ENCODE data around the gene MSLN.
A peak's percentile ranks its signal among the peaks of the same experiment; 100 is the strongest.

The MSLN gene

DNA sequence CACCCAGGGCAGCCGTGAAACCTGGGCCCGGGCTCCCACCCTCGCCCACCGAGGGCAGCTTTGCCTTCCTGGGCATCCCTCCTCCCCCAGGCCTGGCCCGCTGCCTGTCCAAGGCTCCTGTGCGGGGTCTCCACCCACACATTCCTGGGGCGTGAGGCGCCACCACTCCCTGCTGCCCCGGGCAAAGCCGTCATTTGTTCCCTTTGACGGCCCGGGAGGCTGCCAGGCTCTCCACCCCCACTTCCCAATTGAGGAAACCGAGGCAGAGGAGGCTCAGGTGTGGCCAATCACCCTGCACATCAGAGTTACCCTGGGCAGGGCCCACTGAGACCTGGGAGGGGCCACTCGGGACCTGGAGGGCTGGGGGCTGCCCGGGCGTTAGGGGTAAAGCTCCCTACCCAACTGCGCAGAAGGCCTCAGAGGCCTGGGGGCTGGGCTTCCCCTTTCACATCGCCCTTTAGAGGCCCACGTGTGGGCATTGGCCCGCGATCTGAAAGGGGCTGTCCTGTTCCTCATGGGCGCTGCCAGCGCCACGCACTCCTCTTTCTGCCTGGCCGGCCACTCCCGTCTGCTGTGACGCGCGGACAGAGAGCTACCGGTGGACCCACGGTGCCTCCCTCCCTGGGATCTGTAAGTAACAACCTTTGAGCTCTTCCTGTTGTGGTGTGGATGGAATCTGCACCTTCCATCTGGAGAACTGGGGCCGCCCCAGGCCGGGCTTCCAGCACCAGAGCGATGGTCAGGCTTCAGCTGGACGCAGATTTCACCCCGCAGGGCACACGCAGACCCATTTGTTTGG, at the start of gene MSLN:
TSS of gene MSLN (plus strand) at position 190 of the 799 bp plus-strand sequence. CDS start 1,947 bp downstream, outside the sequence.
- no peak for DNase-seq (ENCODE audit: low read depth in 2 of 3, low spot score in 1 of 3)

DNA sequence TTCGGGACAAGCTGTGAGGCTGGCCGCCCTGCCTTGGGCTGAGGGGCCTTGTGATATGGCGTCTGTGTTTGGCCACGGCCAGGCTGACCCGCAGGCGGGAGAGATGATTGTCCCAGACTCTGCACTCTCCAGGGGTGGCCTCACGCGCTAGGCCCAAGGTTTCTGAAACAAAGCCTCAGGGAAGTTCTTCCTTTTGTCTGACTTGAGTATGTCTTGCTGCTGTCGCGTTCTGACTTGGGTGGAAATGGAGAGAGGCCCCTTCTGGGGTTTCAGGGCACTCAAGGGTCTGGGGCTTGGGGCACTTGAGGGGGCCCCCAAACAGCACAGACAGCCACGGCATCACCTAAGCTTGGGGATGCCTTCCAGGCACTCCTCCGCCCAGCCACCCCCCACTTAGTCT, 49.5 kb upstream of the MSLN start:
- no peak for DNase-seq (ENCODE audit: low read depth in 2 of 3, low spot score in 1 of 3)

DNA sequence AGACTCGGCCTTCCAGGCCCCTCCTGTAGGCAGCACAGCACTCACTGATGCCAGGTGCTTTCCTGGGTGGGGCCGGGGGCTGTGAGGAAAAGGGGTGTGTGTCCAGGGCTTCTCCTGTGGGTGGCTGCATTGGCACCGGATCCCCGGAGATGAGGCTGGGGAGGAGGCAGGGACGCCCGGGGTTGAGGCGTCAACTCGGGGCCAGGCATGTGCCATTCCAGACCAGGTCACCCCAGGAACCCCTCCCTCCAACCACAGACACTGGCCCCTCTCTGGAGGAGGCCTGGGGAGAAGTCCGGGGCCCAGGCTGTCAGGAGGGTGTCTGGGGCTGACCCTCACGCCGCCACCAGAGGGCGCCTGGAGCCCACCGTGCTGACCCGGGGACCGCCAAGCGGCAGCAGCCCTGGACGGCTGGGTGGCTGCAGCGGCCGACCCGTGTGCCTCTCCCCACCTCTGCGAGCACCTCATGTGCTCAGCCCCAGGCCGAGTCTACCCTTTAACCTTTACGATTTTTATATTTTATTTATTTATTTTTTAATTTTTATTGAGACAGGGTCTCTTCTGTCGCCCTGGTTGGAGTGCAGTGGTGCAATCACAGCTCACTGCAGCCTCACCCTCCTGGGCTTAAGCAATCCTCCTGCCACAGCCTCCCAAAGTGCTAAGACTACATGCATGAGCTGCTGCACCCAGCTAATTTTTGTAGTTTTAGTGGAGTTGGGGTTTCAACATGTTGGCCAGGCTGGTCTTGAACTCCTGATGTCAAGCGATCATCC, 48.8 kb upstream of the MSLN start:
- peak; percentile 47 to 75 (median 70) for DNase-seq (ENCODE audit: low read depth in 2 of 3, low spot score in 1 of 3)

DNA sequence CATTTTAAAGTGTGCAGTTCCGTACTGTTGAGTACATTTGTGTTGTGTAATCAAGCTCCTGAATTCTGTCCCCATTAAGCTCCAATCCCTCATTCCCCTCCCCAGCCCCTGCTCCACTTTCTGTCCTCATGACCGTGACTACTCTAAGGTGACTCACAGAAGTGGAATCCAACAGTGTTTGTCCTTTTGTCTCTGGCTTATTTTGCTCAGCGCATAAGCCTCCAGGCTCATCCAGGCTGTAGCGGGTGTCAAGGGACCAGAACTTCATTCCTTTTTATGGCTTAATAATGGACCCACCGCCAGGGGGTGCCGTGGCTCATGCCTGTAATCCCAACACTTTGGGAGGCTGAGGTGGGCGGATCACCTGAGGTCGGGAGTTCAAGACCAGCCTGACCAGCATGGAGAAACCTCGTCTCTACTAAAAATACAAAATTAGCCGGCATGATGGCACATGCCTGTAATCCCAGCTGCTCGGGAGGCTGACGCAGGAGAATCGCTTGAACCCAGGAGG, 47.7 kb upstream of the MSLN start:
- peak; percentile 55 to 64 (median 61) for DNase-seq (ENCODE audit: low read depth in 2 of 3, low spot score in 1 of 3)

DNA sequence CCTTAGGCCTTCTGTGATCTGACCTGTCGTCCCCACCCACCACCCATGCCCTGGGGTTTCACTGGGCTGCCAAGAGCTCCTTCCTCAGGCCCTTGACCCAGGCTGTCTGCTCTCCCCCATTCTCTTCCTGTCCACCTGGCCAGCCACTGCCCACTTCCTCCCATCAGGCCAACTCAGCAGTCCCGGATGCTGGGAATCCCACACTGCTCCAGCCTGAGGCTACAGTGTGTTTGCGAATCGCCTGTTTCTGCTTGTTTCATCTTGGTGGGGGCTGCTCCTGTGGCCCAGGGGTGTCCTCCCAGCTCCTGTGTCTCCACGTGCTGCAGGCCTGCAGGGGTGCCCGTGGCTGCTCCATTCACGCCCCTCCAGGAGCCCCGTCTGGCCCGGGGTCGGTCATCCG, 46.5 kb upstream of the MSLN start:
- no peak for DNase-seq (ENCODE audit: low read depth in 2 of 3, low spot score in 1 of 3)

DNA sequence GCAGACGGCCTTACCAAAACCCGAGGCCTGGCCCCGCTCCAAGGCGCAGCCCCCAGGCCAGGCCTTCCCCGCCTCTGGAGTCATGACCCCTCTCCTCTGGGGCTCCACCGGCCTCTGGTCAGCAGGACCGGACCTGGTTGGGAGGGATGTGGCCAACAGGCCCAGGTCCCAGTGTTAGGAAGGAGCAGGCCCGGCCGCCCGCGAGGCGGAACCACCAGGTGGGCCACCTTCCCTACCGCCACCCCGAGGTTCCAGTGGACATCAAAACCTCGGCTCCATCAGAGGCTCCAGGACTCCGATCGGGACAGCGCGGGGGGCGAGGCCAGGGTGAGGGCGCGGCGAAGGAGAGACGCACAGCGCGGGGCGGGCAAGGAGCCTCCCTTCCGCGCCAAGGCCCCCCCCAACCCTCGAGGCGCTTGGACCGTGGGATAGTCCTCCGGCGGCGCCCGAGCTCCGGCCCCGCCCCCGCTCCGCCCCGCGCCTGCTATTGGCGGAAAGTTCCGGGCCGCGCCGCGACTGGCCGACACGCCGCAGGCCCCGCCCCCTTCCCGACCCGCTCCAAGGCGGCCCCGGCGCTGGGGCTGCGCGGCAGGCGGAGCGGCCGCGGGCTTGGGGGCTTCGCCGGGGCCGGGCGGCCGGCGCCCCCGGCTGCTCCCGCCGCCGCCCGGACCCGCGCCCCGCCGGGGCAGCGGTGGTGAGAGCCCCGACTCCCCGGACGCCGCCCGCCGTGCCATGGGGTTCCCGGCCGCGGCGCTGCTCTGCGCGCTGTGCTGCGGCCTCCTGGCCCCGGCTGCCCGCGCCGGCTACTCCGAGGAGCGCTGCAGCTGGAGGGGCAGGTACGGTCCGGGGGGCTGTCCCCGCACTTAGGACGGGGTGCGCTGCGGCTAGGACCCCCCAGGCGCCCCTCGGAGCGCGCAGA, 45.7 kb upstream of the MSLN start, which contains the start of gene METRN:
TSS of gene METRN (plus strand) at position 561 of the 919 bp plus-strand sequence. CDS start at position 733, 172 bp downstream.
- DNase-seq (ENCODE audit: low read depth in 2 of 3, low spot score in 1 of 3), result peak; percentile 71 to 91 (median 86)

DNA sequence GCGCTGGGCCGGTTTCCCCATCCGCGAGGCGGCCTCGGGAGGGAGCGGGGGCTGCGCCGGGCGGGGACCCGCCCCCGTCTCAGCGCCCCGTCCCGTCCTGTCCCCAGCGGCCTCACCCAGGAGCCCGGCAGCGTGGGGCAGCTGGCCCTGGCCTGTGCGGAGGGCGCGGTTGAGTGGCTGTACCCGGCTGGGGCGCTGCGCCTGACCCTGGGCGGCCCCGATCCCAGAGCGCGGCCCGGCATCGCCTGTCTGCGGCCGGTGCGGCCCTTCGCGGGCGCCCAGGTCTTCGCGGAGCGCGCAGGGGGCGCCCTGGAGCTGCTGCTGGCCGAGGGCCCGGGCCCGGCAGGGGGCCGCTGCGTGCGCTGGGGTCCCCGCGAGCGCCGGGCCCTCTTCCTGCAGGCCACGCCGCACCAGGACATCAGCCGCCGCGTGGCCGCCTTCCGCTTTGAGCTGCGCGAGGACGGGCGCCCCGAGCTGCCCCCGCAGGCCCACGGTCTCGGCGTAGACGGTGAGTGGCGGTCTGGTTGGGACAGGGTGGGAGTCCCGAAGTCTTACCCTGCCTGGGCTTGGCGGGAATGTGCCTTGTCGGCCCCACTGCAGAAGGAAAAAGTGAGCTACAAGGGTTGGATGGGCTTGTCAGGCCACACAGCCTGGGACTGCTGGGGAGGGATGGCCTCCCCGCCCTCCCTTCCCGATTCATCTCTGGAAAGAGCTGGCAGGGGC, 44.9 kb upstream of the MSLN start:
- no peak for DNase-seq (ENCODE audit: low read depth in 2 of 3, low spot score in 1 of 3)

DNA sequence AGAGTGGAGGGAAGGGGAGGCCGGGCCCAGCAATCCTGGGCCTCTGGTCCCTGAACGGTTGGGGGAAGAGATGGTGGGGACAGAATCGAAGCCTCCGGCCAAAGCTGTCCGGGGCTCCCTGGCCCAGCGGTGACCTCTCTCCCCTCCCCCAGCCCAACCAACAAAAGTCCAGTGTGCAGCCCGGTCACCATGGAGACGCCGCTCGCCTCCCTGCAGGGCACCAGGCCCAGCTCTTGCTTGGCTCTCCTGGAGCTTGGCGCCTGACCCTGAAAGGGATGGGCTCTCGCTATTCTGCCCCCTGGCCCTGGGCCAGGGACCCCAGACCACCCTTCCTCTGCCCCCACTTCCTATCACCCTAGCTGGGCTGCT, 44.4 kb upstream of the MSLN start:
- DNase-seq (ENCODE audit: low read depth in 2 of 3, low spot score in 1 of 3), result no peak

DNA sequence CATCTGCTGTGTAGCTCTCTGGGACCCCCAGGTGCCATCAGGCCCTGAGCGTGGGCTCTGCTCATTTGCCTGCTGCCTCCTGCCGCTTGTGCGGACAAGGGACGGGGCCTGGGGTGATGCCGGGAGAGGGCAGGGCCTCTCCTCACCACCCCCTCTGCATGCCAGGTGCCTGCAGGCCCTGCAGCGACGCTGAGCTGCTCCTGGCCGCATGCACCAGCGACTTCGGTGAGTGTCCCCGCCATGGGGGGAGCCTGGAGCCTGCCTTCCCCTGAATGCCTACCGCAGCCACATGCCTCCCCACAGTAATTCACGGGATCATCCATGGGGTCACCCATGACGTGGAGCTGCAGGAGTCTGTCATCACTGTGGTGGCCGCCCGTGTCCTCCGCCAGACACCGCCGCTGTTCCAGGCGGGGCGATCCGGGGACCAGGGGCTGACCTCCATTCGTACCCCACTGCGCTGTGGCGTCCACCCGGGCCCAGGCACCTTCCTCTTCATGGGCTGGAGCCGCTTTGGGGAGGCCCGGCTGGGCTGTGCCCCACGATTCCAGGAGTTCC, 43.7 kb upstream of the MSLN start:
- no peak for DNase-seq (ENCODE audit: low read depth in 2 of 3, low spot score in 1 of 3)

DNA sequence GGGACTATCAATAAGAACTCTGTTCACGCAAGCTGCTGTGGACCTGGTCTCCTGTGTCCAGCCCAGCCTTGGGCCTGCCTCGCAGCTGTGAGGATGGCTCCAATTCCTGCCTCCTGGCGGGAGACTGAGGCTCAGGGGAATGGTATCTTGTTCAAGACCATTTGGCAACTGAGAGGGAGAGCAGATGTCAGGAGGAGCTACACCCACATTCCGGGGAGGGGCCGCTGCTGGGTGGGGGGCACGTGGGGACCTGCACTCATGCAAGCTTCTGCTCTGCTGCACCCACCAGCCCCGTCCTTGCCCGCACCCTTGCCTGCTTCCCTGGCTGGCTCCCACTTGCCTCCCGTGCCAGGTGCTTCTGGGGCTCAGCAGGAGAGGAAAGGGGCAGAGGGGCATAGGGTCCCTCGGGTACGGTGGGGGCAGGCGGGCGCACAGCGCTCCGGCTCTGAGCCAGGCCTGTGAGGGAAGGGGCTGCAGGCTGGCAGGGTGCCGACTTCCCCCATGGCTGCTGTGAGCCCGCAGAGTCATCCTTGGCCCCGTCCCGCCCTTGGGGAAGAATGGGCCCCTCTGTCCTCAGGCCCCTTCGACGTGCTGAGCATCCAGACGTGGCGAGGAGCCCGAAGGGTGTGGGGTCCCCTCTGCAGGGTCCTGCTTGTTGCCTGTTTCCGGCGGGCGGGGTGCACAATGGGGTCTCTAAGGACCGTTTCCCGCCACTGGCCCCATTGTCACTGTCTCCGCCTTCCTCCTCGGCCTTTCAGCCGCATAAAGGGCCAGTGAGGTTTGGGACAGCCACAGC, 42.9 kb upstream of the MSLN start:
- no peak for DNase-seq (ENCODE audit: low read depth in 2 of 3, low spot score in 1 of 3)

DNA sequence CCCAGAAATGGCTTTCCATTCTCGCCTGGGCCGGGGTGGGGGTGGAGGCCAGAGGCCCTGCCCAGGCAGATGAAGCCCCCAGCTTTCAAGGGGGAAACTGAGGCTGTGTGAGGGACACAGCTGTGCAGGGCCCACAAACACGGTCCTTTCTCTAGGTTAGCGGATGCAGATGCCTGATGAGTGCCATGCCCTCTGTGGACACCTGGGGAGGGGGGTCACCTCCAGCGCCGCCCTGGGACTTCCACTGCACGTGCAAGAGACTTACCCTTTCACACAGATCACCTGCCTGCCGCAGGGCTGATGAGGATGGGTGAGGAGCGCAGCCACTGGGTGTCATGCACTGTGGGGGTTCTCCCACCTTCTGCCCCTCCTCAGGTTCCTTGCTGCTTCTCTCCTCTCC, 42.1 kb upstream of the MSLN start:
- no peak for DNase-seq (ENCODE audit: low read depth in 2 of 3, low spot score in 1 of 3)

DNA sequence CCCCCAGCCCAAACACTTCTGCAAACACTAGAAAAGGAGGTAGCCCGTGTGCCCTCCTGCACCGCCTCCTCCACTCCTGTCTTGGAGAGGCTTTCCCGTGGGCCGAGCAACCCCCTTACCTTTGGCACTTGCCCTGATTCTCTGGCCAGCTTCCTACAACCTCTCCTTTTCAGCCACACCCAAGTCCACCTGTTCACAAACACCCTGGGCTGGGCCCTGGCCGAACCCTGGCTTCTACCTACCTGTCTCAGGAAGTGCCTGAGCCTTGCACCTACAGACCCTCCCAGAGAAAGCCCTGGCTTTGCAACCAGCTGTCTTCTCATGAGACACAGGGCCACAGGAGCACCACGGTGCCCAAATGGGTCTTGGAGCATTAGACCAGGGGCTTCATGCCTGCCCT, 41.6 kb upstream of the MSLN start:
- DNase-seq (ENCODE audit: low read depth in 2 of 3, low spot score in 1 of 3), result no peak

DNA sequence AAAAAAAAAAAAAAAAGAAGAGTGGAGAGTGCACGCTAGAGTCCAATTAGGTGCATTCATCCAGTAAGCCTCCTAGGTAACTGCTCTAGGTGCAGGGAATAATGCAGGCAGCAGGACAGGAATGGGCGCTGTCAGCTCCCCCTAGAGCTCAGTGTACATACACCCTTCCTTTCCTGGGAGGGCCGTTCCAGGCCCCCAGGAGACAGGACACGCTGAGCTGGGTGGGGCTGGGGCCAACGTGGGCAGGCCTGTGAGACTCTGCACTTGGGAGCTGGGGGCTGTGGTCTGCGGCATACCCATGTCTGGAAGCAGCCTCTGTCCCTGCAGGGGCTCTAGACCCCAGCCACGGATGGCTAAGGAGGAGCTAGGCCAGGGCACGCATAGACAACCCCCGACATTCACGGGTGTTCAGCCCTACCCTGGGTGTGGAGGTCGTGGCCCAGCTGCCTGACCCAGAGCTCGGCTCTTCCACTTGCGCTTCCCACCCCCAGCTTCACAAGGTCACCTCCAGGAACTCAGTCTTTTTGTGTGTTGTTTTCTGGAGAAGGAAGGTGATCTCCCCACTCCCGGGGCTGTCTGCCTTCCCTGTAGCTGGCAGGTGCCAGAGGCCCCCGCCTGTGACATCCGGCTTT, 40.6 kb upstream of the MSLN start:
- no peak for DNase-seq (ENCODE audit: low read depth in 2 of 3, low spot score in 1 of 3)

DNA sequence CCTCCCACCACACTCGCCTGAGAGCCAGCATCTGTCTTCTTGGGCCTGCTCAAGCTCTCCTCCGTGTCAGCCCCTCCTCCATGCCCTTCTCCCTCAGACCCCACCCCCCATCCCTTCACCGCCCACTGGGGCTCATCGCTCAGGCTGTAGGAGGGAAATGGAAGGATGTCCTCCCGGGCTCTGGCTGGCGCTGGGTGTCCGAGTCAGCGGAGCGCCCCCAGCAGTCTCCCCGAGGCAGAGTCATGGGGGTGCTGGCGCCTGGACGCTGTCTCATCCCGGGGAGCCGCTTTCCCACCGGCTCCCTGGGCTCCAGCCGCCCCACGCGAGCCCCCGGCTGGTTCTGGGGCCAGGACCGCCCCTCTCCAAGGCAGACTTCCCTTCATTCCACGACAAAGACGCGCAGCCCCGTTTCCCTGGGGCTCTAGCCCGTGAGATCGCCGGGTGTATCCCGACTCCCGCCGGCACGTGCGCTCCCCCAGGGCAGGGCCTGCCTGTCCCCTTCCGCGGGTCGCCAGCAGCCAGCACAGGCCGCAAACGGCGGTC, 40.0 kb upstream of the MSLN start:
- DNase-seq (ENCODE audit: low read depth in 2 of 3, low spot score in 1 of 3), result peak in 1 of 3 donors; percentile 28

DNA sequence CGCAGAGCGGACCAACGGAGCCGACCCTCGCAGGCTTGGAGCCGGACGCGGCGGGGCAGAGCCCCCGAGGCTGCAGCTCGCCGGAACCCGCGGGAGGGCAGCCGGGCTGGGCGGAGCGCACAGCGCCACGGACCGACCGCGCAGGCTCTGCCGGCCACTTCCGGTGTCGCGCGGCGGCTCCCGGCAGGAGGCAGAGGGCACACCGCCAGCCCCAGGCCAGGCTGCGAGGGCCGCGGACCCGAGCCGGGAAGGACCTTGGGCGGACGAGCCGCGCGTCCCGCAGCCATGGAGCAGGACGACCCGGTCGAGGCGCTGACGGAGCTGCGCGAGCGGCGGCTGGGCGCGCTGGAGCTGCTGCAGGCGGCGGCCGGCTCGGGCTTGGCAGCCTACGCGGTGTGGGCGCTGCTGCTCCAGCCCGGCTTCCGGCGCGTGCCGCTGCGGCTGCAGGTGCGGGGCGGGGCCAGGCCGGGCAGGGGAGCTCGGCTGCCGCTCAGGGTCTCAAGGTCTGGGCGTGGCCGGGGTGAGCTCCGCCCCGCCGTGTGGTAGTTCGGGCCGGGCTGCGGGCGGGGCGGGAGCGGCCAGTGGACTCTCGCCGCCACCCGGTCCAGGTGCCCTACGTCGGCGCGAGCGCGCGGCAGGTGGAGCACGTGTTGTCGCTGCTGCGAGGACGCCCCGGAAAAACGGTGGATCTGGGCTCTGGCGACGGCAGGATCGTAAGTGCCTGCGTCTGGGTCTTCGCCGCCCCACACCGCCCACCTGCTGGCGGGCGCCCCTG, 39.4 kb upstream of the MSLN start, which contains the start of gene ANTKMT:
TSS of gene ANTKMT (plus strand) at position 157 of the 775 bp plus-strand sequence. CDS start at position 286, 129 bp downstream.
- DNase-seq (ENCODE audit: low read depth in 2 of 3, low spot score in 1 of 3), result peak; percentile 50 to 74 (median 52)

DNA sequence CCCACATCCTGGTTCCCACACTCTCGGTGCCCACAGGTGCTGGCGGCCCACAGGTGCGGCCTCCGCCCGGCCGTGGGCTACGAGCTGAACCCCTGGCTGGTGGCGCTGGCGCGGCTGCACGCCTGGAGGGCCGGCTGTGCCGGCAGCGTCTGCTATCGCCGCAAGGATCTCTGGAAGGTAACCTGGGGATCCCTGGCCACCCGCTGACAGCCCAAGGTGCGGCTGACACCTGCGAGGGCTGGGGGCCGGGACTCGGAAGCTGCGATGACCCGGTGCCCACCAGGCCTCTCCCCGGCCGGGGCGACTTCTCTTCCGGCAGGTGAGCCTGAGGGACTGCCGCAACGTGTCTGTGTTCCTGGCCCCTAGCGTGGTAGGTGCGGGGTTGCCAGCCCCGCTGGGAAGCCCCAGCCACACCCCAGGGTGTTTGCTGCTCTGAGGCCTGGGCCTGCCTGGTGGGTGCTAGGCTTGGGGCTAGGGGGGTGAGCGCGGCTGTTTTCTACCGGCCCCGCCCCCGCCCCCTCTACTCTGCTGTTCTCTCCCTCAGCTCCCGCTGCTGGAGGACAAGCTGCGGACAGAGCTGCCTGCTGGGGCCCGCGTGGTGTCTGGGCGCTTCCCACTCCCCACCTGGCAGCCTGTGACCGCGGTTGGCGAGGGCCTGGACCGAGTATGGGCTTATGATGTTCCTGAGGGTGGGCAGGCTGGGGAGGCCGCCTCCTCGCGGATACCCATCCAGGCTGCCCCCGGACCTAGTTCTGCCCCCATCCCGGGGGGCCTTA, 38.6 kb upstream of the MSLN start:
- no peak for DNase-seq (ENCODE audit: low read depth in 2 of 3, low spot score in 1 of 3)
